Hematopoietic multipotent progenitor cell treated with erythropoietin and hydrocortisone succinate and interleukin-3 and kit ligand, for 17 days (in vitro differentiated cells): Measurements from ENCODE around the gene SMTNL1.
"Not testable (repeated sequence)": the region's sequence is repeated elsewhere in the genome, so short reads cannot be mapped to it uniquely, and the experiment has no call there.

Source experiments
- DNase-seq: peaks from one replicate; pipeline ENCODE4 v3.0.0-alpha.2; 2015; ENCODE audit warnings: low spot score

Gene SMTNL1

DNA sequence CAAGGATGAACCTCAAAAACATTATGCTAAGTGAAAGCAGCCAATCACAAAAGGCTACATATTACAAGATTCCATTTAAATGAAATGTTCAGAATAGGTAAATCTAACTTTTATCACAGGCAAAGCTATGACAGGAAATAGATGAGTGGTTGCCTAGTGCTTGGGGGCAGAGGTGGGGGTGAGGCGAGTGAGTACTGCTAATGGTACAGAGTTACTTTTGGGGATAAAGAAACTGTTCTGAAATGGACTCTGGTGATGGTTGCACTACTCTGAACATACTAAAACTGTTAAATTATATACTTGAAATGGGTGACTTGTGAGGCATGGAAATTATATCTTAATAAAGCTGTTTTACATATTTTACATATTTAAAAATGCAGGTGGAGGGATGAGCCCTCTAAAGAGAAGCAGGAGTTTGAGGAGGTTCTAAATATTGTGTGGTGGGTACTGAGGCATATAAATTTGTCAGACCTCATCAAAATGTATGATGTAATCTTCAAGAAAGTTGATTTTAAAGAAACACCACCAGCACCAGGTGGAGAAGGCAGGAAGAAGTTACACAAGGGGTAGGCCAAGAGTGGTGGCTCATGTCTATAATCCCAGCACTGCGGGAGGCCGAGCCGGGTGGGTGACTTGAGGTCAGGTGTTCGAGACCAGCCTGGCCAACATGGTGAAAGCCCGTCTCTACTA, 25.5 kb upstream of the SMTNL1 start:
- peak; percentile 10 for DNase-seq

DNA sequence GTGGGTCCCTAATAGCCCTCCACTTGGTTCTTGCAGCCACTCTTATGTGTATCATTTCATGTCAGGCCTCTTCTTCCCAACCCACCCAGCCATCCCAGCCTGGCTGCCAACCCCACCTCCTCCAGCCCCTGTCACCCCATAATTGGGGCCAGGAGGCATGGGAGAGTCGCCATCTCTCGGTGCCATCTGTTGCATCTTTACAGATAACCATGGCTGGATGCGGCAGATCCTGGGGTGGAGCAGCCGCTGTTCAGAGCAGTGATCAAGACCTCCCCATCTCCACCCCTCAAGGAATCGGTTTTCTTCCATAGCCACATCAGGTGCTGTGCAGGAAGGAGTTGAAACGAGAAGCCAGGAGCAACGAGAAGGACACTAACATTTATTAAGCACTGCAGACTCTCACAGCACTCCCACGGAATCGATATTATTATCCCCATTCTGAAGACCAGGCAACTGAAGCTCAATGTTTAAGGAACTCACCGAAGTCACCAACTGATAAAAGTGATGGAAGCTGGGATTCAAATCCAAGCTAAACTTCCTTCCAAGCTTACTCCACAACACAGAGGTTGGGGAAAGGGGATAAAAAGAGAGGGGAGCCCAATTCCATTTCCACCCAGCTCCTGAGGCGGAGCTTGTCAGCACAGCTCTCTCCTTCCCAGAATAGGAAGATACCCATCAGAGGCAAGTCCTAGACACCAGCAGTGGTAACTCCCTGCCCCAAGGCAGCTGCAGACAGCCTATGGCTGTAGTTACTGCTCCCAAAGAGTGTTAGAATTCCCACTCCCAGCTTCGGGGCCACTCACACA, 24.5 kb upstream of the SMTNL1 start:
- DNase-seq, result peak; percentile 68

GRCh38 chr11:57513452-57513795, 24.0 kb upstream of the SMTNL1 start:
- no peak for DNase-seq

- peak; percentile 32 for DNase-seq
Observed at GRCh38 chr11:57513911-57514537, 23.4 kb upstream of the SMTNL1 start.

DNA sequence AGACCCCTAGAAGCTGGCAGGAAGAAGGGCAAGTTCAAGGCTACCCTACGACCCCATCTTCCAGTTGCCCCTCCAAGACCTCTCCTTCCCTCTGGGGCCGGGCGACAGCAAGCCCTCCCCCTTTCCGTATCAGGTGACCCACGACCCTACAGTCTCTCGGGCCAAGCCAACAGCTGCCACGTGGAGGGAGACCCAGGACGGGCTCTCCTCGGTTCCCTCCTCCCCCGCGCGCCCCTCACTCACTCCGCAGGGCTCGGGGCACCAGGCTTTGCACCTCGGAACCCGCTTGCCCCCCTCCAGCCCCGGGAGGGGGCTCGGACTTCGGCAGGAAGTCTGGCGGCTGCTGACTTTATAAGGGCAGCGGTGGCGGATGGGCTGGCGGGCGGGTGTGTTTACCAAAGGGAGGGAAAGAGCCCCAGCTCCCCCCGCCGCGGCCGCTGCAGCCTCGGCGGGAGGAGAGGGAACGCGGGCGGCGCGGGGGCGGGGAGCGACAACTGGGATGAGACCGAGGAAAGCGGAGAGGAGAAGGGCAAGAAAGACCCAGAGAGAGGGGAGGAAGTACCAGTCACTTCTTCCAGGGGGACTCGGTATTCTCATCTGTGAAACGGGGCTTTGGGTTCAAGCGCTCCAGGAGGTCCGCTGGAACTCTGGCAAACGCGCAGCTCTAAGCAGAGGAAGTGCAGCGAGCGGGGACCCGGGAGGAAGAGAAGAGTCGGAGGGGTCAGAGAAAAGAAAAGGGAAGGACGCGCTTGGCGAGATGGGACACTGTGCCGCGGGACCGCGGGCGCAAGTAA, 22.7 kb upstream of the SMTNL1 start:
- peak; percentile 14 for DNase-seq

DNA sequence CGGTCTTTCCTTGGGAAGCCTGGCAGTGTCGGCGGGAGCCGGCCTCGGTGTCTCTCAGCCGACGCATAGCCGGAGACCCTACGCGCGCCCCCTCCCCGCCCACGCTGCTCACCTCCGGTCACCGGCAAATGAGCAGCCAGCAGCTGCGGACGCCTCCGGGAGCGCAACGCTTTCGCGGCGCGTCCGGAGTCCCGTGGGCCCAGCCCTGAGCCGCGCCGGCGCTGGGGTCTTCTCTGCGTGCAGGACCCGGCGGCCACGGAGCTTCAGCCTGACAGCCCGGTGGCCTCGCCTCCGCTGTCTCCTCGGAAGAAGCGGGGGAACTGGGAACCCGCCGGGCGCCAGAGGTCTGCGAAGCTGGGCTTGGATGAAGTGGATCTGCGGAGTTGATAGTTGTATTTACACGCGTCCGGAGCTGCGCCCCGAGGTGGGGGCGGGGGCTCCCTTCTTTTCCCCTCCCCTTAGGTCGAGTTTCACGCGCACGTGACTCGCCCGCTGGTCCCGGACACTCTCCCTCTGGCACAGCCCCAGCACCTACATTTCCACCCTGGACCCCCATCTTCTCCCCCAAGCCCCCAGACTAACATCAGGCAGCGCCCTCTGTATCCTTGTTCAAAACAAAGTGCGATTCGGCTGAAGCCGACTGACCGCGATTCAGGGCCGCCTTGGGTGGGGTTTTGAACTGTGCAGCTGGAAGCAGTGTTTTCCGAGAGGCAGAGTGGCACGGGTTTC, 21.9 kb upstream of the SMTNL1 start, which contains the start of gene SLC43A1:
TSS of gene SLC43A1 (minus strand) at position 371 of the 729 bp plus-strand sequence. CDS start 1,591 bp downstream, outside the sequence.
- DNase-seq, result peak; percentile 34

DNA sequence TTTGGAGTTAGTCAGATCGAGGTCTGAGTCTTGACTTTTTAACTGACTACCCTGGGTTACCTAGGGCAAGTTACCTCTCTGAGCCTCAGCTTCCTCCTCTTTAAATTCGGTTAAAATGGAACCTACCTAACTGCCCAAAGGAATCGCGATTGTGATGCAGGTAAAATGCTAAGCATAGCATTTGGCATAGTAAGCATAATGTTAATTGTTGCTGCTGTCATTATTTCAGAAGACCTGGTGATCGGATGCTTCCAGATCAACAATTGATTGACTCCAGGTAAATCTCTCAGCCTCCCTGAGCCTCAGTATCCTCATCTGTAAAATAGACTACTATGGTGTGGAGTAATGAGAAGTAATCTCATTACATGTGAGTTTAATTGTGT, 21.3 kb upstream of the SMTNL1 start:
- DNase-seq, result no peak

GRCh38 chr11:57521116-57521515, 16.3 kb upstream of the SMTNL1 start:
- no peak for DNase-seq

- no peak for DNase-seq
Observed at GRCh38 chr11:57523419-57523818, 14.0 kb upstream of the SMTNL1 start.

GRCh38 chr11:57527056-57527631, 10.3 kb upstream of the SMTNL1 start:
- peak; percentile 81 for DNase-seq

GRCh38 chr11:57529012-57529411, 8.4 kb upstream of the SMTNL1 start:
- no peak for DNase-seq

- no peak for DNase-seq
Observed at GRCh38 chr11:57530215-57530595, 7.2 kb upstream of the SMTNL1 start.

DNA sequence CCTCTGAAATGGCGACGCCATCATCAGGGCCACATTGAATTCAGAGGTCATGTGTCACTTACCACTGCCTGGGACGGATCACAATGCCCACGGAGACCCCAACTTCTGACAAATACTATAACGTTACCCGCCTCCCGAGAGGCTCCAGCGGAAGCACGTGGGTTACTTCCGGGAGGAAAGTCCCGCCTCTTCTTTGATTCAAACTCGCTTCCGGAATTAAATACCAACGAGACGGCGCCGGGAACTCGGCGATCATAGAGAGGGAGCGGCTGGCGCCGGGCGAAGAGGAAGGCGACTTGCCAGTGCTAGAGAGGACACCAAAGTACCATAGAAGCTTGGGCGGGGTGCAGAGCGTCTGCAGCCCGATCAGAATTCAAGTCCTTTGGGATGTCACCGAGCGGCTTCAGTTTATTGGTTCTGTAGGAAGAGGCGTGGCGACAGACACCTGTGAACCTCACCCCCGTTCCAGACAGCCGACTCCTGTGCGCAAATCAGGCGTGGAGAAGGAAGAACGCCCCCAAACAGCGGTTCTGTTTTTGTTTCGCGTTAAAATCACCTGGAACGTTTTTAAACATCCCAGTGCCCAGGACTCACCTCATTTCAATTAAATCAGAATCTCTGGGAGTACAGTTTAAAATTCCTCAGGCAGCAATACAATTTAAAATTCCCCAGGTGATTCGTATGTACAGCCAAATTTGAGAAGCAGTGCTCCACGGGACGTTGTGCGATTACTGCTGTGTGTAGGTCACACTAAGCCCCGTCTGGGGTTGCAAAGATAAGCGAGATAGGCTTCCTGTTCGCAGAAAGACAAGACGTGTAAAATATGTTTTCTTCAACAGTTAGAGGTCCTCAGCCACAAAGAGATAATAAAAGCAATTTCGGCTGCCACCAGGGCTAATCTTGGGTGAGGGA, 6.5 kb upstream of the SMTNL1 start, which contains the start of gene TIMM10:
TSS of gene TIMM10 (minus strand) at position 159 of the 912 bp plus-strand sequence. CDS start 565 bp downstream, outside the sequence.
- peak; percentile 94 for DNase-seq

DNA sequence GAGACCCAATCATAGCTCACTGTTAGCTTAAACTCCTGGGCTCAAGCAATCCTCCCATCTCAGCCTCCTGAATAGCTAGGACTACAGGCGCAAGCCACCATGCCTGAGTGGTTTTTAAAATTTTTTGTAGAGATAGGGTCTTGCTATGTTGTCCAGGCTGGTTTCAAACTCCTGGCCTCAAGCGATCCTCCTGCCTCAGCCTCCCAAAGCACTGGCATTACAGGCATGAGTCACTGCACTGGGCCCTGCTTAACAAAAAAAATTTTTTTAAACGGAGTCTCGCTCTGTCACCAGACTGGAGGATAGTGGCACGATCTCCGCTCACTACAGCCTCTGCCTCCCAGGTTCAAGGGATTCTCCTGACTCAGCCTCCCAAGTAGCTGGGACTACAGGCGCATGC, 2.9 kb upstream of the SMTNL1 start:
- not testable (repeated sequence) for DNase-seq

- peak; percentile 35 for DNase-seq
Observed at GRCh38 chr11:57539342-57539741, 1.9 kb downstream of the SMTNL1 start.

DNA sequence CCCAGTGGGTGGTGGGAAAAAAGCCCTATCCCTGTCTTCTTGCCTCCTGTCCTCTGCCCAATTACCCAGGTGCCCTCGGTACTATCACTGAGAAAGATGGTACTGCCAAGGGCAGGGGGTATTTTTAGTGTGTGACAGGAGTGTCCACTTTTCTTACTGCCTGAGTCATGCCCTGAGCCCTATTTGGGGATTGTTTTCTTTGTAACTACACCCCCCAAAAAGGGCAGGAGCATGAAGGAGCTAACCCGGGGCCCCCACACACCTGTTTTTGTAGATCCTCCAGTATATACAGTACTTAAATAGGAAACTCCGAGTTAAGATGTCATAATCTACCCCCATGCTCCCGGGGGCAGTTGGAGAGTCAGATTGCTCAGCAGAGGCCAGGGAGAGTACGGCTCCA, 3.8 kb downstream of the SMTNL1 start:
- DNase-seq, result no peak

DNA sequence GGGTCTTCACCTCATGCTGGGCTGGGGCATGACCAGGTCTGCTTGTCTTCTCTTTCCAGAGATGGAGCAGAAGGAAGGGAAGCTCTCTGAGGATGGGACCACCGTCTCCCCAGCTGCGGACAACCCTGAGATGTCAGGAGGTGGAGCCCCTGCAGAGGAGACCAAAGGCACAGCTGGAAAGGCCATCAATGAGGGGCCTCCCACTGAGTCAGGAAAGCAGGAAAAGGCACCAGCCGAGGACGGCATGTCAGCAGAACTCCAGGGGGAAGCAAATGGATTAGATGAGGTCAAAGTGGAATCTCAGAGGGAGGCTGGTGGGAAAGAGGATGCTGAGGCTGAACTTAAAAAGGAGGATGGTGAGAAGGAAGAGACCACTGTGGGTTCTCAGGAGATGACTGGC, 5.2 kb downstream of the SMTNL1 start:
- no peak for DNase-seq

- no peak for DNase-seq
Observed at GRCh38 chr11:57543593-57543992, 6.2 kb downstream of the SMTNL1 start.

DNA sequence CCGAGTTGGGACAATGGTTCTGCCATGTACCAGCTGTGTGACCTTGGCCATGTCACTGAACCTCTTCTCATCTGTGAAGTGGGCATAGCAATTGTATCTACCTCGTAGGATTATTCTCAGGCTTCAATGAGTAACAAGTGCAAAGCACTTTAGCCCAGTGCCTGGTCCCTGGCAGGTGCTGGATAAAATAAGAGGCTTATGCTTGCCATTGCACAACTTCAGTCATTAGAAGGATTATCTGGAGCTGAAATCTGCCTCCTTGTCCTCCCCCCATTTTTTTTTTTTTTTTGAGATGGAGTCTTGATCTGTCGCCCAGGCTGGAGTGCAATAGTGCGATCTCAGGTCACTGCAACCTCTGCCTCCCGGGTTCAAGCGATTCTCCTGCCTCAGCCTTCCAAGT, 7.2 kb downstream of the SMTNL1 start:
- no peak for DNase-seq

DNA sequence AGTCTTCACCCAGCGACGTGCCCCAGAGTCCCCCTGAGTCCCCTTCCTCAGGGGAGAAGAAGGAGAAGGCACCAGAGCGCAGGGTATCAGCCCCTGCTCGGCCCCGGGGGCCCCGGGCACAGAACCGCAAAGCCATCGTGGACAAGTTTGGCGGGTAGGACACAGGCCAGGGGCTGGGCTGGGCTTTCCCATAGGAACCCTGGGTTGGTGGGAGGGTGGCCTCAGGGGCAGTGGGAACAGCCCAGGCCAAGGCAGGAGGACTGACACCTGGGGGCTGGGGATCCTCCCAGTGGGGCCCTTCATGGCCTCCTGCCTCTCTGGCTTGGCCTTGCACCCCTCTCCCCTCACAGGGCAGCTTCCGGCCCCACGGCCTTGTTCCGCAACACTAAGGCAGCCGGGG, 8.5 kb downstream of the SMTNL1 start:
- DNase-seq, result no peak
